Cardiac atrium fibroblast (primary cell): ENCODE data around the gene PMS1. TPM values are rescaled to one million over a fixed set of nuclear protein-coding genes. Genes with fewer than 3 reads are reported as not detected.

Source experiments
- total RNA-seq: library from RNA; depleted of rRNA; stranded (reverse); fragments of >200 nt; gene quantifications from 2 replicates; pipeline ENCODE4 v1.2.3, GENCODE V29; 2015

The PMS1 gene
- 7.4 and 8.3 TPM in 2 replicates for total RNA-seq

GRCh38 chr2:189783927-189784867 is at the start of gene PMS1, which contains the start of gene ORMDL1:
Gene PMS1, plus strand, starts transcription at chr2:189784450. Its CDS starts 7,360 bp downstream, at chr2:189791810.
Gene ORMDL1, minus strand, starts transcription at chr2:189784339. Its CDS starts 1,744 bp downstream, at chr2:189782595.

GRCh38 chr2:189762551-189763298 is 21.5 kb upstream of the PMS1 start, which contains the start of gene OSGEPL1:
Gene OSGEPL1, minus strand, starts transcription at chr2:189762792. Its CDS starts 1,152 bp downstream, at chr2:189761640.

Other genes starting within 250 kb of the PMS1 start
- 3.9 and 5.2 TPM in 2 replicates for gene SLC40A1, start 203.7 kb upstream of the PMS1 start, total RNA-seq
- 40.8 and 64.3 TPM in 2 replicates for gene ASNSD1, start 123.0 kb upstream of the PMS1 start, total RNA-seq
- gene ANKAR, start 109.8 kb upstream of the PMS1 start, total RNA-seq, result 0.97 and 4.3 TPM in 2 replicates
- 5.6 and 10.2 TPM in 2 replicates for gene OSGEPL1, start 21.7 kb upstream of the PMS1 start, total RNA-seq
- 39.2 and 54.0 TPM in 2 replicates for gene ORMDL1, start 111 bp upstream of the PMS1 start, total RNA-seq